ENCODE measurements around the gene IARS1. TPM values are rescaled to one million over a fixed set of nuclear protein-coding genes. Genes with fewer than 3 reads are reported as not detected.

The IARS1 gene
- total RNA-seq, 1 donor from 2014 or later, result 76.1 TPM

GRCh38 chr9:92270511-92270910 is 23.0 kb downstream of the IARS1 start:
- Mint-ChIP-seq H3K4me3 (ENCODE audit: unreplicated experiment) (no peak overlapping the region), H3K9me3 (ENCODE audit: unreplicated experiment) (no peaks in the 10 kb centered on the region), H3K4me1 (ENCODE audit: unreplicated experiment) (peaks cover 6% of the 10 kb centered on the region), H3K27ac (ENCODE audit: unreplicated experiment) (no peak overlapping the region), H3K36me3 (ENCODE audit: low read depth, unreplicated experiment) (peaks cover 38% of the 10 kb centered on the region), H3K27me3 (ENCODE audit: unreplicated experiment) (no peaks in the 10 kb centered on the region)
- no peak for DNase-seq (ENCODE audit: low spot score)
- TF ChIP-seq CTCF (IDR thresholded peaks at IDR 0.05; ENCODE audit: unreplicated experiment), result no peak

- no peak for DNase-seq (ENCODE audit: low spot score)
- Mint-ChIP-seq H3K4me1 (ENCODE audit: unreplicated experiment) (no peaks in the 10 kb centered on the region), H3K36me3 (ENCODE audit: low read depth, unreplicated experiment) (peaks cover 52% of the 10 kb centered on the region), H3K27ac (ENCODE audit: unreplicated experiment) (no peak overlapping the region), H3K4me3 (ENCODE audit: unreplicated experiment) (no peak overlapping the region), H3K9me3 (ENCODE audit: unreplicated experiment) (no peaks in the 10 kb centered on the region), H3K27me3 (ENCODE audit: unreplicated experiment) (no peaks in the 10 kb centered on the region)
- no peak for TF ChIP-seq CTCF (IDR thresholded peaks at IDR 0.05; ENCODE audit: unreplicated experiment)
Observed at GRCh38 chr9:92266486-92266885, 27.0 kb downstream of the IARS1 start.

GRCh38 chr9:92265154-92265553 is 28.3 kb downstream of the IARS1 start:
- no peaks in the 10 kb centered on the region for H3K9me3 Mint-ChIP-seq (ENCODE audit: unreplicated experiment)
- no peak for DNase-seq (ENCODE audit: low spot score)
- H3K4me1 Mint-ChIP-seq (ENCODE audit: unreplicated experiment), result no peaks in the 10 kb centered on the region
- no peak overlapping the region for H3K4me3 Mint-ChIP-seq (ENCODE audit: unreplicated experiment)
- no peak for TF ChIP-seq CTCF (IDR thresholded peaks at IDR 0.05; ENCODE audit: unreplicated experiment)
- H3K27ac Mint-ChIP-seq (ENCODE audit: unreplicated experiment), result no peak overlapping the region
- H3K36me3 Mint-ChIP-seq (ENCODE audit: low read depth, unreplicated experiment), result peaks cover 51% of the 10 kb centered on the region
- H3K27me3 Mint-ChIP-seq (ENCODE audit: unreplicated experiment), result no peaks in the 10 kb centered on the region

- TF ChIP-seq CTCF (IDR thresholded peaks at IDR 0.05; ENCODE audit: unreplicated experiment), result no peak
- Mint-ChIP-seq H3K4me3 (ENCODE audit: unreplicated experiment) (no peak overlapping the region), H3K4me1 (ENCODE audit: unreplicated experiment) (no peaks in the 10 kb centered on the region), H3K27ac (ENCODE audit: unreplicated experiment) (no peak overlapping the region), H3K27me3 (ENCODE audit: unreplicated experiment) (no peaks in the 10 kb centered on the region), H3K36me3 (ENCODE audit: low read depth, unreplicated experiment) (peaks cover 55% of the 10 kb centered on the region), H3K9me3 (ENCODE audit: unreplicated experiment) (no peaks in the 10 kb centered on the region)
- DNase-seq (ENCODE audit: low spot score), result no peak
Observed at GRCh38 chr9:92263131-92263530, 30.4 kb downstream of the IARS1 start.

GRCh38 chr9:92257327-92257726 is 36.2 kb downstream of the IARS1 start:
- DNase-seq (ENCODE audit: low spot score), result no peak
- peaks cover 20% of the 10 kb centered on the region for H3K36me3 Mint-ChIP-seq (ENCODE audit: low read depth, unreplicated experiment)
- H3K27me3 Mint-ChIP-seq (ENCODE audit: unreplicated experiment), result no peaks in the 10 kb centered on the region
- H3K4me3 Mint-ChIP-seq (ENCODE audit: unreplicated experiment), result no peak overlapping the region
- H3K27ac Mint-ChIP-seq (ENCODE audit: unreplicated experiment), result no peak overlapping the region
- H3K9me3 Mint-ChIP-seq (ENCODE audit: unreplicated experiment), result no peaks in the 10 kb centered on the region
- H3K4me1 Mint-ChIP-seq (ENCODE audit: unreplicated experiment), result no peaks in the 10 kb centered on the region
- TF ChIP-seq CTCF (IDR thresholded peaks at IDR 0.05; ENCODE audit: unreplicated experiment), result no peak
